Cardiac muscle cell (in vitro differentiated cells and primary cell): ENCODE results near the gene GABBR2. TPM values are rescaled to one million over a fixed set of nuclear protein-coding genes. Genes with fewer than 3 reads are reported as not detected.
A peak's percentile ranks its signal among the peaks of the same experiment; 100 is the strongest.

Source experiments
- DNase-seq, 2 donors: peaks; one replicate each; pipeline versions ENCODE4 v3.0.0 to v3.0.0-alpha.2; 2010 to 2017; ENCODE audit warnings: low read depth in 1 of 2, low spot score in 1 of 2
- H3K27ac ChIP-seq: fragments of 200-600 bp; sonication (generic); 2 replicates; pipeline ENCODE4 v1.5.1; 2016
- H3K27me3 ChIP-seq: fragments of 200-600 bp; sonication (generic); 2 replicates; pipeline ENCODE4 v1.6.0; 2016; ENCODE audit warnings: control low read depth
- H3K36me3 ChIP-seq: fragments of 200-600 bp; sonication (generic); 2 replicates; pipeline ENCODE4 v1.5.1; 2016; ENCODE audit warnings: control low read depth
- H3K4me1 ChIP-seq: fragments of 200-600 bp; sonication (generic); 2 replicates; pipeline ENCODE4 v1.8.1; 2017; ENCODE audit warnings: low read depth, mild to moderate bottlenecking, mixed run types
- H3K4me3 ChIP-seq: fragments of 200-600 bp; sonication (generic); 2 replicates; pipeline ENCODE4 v1.5.1; 2016; ENCODE audit warnings: mild to moderate bottlenecking
- H3K9me3 ChIP-seq: fragments of 200-600 bp; sonication (generic); 2 replicates; pipeline ENCODE4 v1.5.1; 2017; ENCODE audit warnings: low read depth, mild to moderate bottlenecking, control low read depth
- CTCF ChIP-seq: IDR thresholded peaks from 2 replicates; pipeline ENCODE4 v1.5.1; 2012; ENCODE audit warnings: low read depth, mild to moderate bottlenecking, low read length
- polyA plus RNA-seq: library from polyadenylated mRNA; unstranded; fragments of >200 nt; fragmentation: Nextera tagmentation; extraction: Ambion mirVana; gene quantifications from 2 replicates; pipeline ENCODE4 v1.2.1, GENCODE V29; 2016
- total RNA-seq: library from RNA; depleted of rRNA; stranded (reverse); fragments of >200 nt; gene quantifications from 2 replicates; pipeline ENCODE4 v1.2.3, GENCODE V29; 2016

The GABBR2 gene
- total and polyA plus RNA-seq, 2 experiments from 2014 or later = 0.06 TPM; not detected in 1

- Histone ChIP-seq H3K36me3 (no peaks in the 10 kb centered on the region), H3K9me3 (no peaks in the 10 kb centered on the region), H3K4me1 (no peaks in the 10 kb centered on the region), H3K27ac (no peak overlapping the region), H3K4me3 (no peak overlapping the region), H3K27me3 (no peaks in the 10 kb centered on the region)
- no peak for TF ChIP-seq CTCF
- peak in 1 of 2 donors; percentile 95 for DNase-seq
Measured at GRCh38 chr9:98248737-98249474, 459.8 kb downstream of the GABBR2 start.

- Histone ChIP-seq H3K36me3 (no peaks in the 10 kb centered on the region), H3K4me3 (no peak overlapping the region), H3K27me3 (no peaks in the 10 kb centered on the region), H3K27ac (no peak overlapping the region), H3K4me1 (no peaks in the 10 kb centered on the region), H3K9me3 (no peaks in the 10 kb centered on the region)
- no peak for DNase-seq
- TF ChIP-seq CTCF = no peak
Measured at GRCh38 chr9:98247831-98248657, 460.7 kb downstream of the GABBR2 start.

- no peak for DNase-seq
- H3K27me3 ChIP-seq = no peaks in the 10 kb centered on the region
Measured at GRCh38 chr9:98242426-98242825, 466.3 kb downstream of the GABBR2 start.

GRCh38 chr9:98241357-98242300, 467.1 kb downstream of the GABBR2 start:
- no peak overlapping the region for H3K4me3 ChIP-seq
- DNase-seq = no peak
- no peak overlapping the region for H3K27ac ChIP-seq
- no peaks in the 10 kb centered on the region for H3K27me3 ChIP-seq
- no peaks in the 10 kb centered on the region for H3K4me1 ChIP-seq
- peak; percentile 28 for TF ChIP-seq CTCF
- H3K9me3 ChIP-seq = no peaks in the 10 kb centered on the region
- H3K36me3 ChIP-seq = no peaks in the 10 kb centered on the region

More at GRCh38 chr9:98242426-98242825, 466.3 kb downstream of the GABBR2 start:
- Histone ChIP-seq H3K4me3 (no peak overlapping the region), H3K9me3 (no peaks in the 10 kb centered on the region), H3K4me1 (no peaks in the 10 kb centered on the region), H3K36me3 (no peaks in the 10 kb centered on the region), H3K27ac (no peak overlapping the region)
- TF ChIP-seq CTCF = no peak

GRCh38 chr9:98240475-98240874, 468.3 kb downstream of the GABBR2 start:
- no peaks in the 10 kb centered on the region for H3K36me3 ChIP-seq
- H3K9me3 ChIP-seq = no peaks in the 10 kb centered on the region
- H3K4me1 ChIP-seq = no peaks in the 10 kb centered on the region
- no peak for DNase-seq
- no peak overlapping the region for H3K4me3 ChIP-seq
- no peak overlapping the region for H3K27ac ChIP-seq
- no peak for TF ChIP-seq CTCF
- H3K27me3 ChIP-seq = no peaks in the 10 kb centered on the region
